ENCODE results near the gene ECHDC3. TPM values are rescaled to one million over a fixed set of nuclear protein-coding genes. Genes with fewer than 3 reads are reported as not detected.

Gene ECHDC3
- total and polyA plus RNA-seq, 7 donors = 4.8 to 21.8 (median 13.8) TPM

- no peak for DNase-seq
- intact Hi-C loops (cut with DNase I) = no loop called here
- Histone ChIP-seq H3K9me3 (peaks cover 0 to 3% (median 0%) of the 10 kb centered on the region in 4 donors), H3K4me3 (no peak overlapping the region), H3K27ac (no peak overlapping the region), H3K4me1 (no peaks in the 10 kb centered on the region), H3K36me3 (no peaks in the 10 kb centered on the region), H3K27me3 (no peaks in the 10 kb centered on the region)
- WGBS, 2 donors = 81 to 89% methylated on average over 9 of the region's 9 CpGs
- TF ChIP-seq CTCF (IDR thresholded peaks at IDR 0.05) (no peak), EP300 (IDR thresholded peaks at IDR 0.05) (no peak), POLR2A (IDR thresholded peaks at IDR 0.05) (no peak), POLR2AphosphoS5 (IDR thresholded peaks at IDR 0.05) (no peak)
Observed at GRCh38 chr10:11714750-11715365, 27.3 kb upstream of the ECHDC3 start.

- Histone ChIP-seq H3K27me3 (no peaks in the 10 kb centered on the region), H3K27ac (no peak overlapping the region)
- no peak for DNase-seq
Observed at GRCh38 chr10:11715815-11716494, 26.2 kb upstream of the ECHDC3 start.

GRCh38 chr10:11716686-11717085, 25.5 kb upstream of the ECHDC3 start:
- Histone ChIP-seq H3K27me3 (no peaks in the 10 kb centered on the region), H3K36me3 (no peaks in the 10 kb centered on the region), H3K27ac (no peak overlapping the region), H3K4me1 (no peaks in the 10 kb centered on the region), H3K9me3 (peaks cover 0 to 3% (median 0%) of the 10 kb centered on the region in 4 donors), H3K4me3 (no peak overlapping the region)
- WGBS, 2 donors = 97 to 98% methylated on average over 4 of the region's 4 CpGs
- intact Hi-C loops (cut with DNase I) = no loop called here
- no peak for DNase-seq
- TF ChIP-seq EP300 (IDR thresholded peaks at IDR 0.05) = no peak
- TF ChIP-seq POLR2A (IDR thresholded peaks at IDR 0.05) = no peak
- no peak for TF ChIP-seq POLR2AphosphoS5 (IDR thresholded peaks at IDR 0.05)
- no peak for TF ChIP-seq CTCF (IDR thresholded peaks at IDR 0.05)

More at GRCh38 chr10:11715815-11716494, 26.2 kb upstream of the ECHDC3 start:
- Histone ChIP-seq H3K4me3 (no peak overlapping the region), H3K36me3 (no peaks in the 10 kb centered on the region), H3K9me3 (peaks cover 0 to 3% (median 0%) of the 10 kb centered on the region in 4 donors), H3K4me1 (no peaks in the 10 kb centered on the region)
- intact Hi-C loops (cut with DNase I) = no loop called here
- no peak for TF ChIP-seq EP300 (IDR thresholded peaks at IDR 0.05)
- 22 to 70% methylated on average over 13 of the region's 13 CpGs for WGBS, 2 donors

GRCh38 chr10:11719496-11720259, 22.5 kb upstream of the ECHDC3 start:
- TF ChIP-seq POLR2A (IDR thresholded peaks at IDR 0.05) = no peak
- Histone ChIP-seq H3K4me3 (no peak overlapping the region), H3K27me3 (no peaks in the 10 kb centered on the region), H3K27ac (no peak overlapping the region), H3K9me3 (peaks cover 0 to 3% (median 0%) of the 10 kb centered on the region in 4 donors), H3K4me1 (no peaks in the 10 kb centered on the region), H3K36me3 (no peaks in the 10 kb centered on the region)
- no peak for DNase-seq
- intact Hi-C loops (cut with DNase I) = no loop called here
- WGBS, 2 donors = 82 to 84% methylated on average over 13 of the region's 13 CpGs

GRCh38 chr10:11720260-11720741, 21.9 kb upstream of the ECHDC3 start:
- H3K27me3 ChIP-seq = no peaks in the 10 kb centered on the region
- no peaks in the 10 kb centered on the region for H3K36me3 ChIP-seq
- TF ChIP-seq POLR2AphosphoS5 (IDR thresholded peaks at IDR 0.05) (no peak), CTCF (IDR thresholded peaks at IDR 0.05) (no peak), EP300 (IDR thresholded peaks at IDR 0.05) (no peak), POLR2A (IDR thresholded peaks at IDR 0.05) (no peak)
- 89 to 90% methylated on average over 11 of the region's 11 CpGs for WGBS, 2 donors
- H3K9me3 ChIP-seq = peaks cover 0 to 3% (median 0%) of the 10 kb centered on the region in 4 donors
- no peaks in the 10 kb centered on the region for H3K4me1 ChIP-seq
- H3K27ac ChIP-seq = no peak overlapping the region
- no peak overlapping the region for H3K4me3 ChIP-seq
- no peak for DNase-seq
- intact Hi-C loops (cut with DNase I) = no loop called here
